Measurements from ENCODE around the gene NOX1.
"Not testable (repeated sequence)": the region's sequence is repeated elsewhere in the genome, so short reads cannot be mapped to it uniquely, and the experiment has no call there.

The NOX1 gene

DNA sequence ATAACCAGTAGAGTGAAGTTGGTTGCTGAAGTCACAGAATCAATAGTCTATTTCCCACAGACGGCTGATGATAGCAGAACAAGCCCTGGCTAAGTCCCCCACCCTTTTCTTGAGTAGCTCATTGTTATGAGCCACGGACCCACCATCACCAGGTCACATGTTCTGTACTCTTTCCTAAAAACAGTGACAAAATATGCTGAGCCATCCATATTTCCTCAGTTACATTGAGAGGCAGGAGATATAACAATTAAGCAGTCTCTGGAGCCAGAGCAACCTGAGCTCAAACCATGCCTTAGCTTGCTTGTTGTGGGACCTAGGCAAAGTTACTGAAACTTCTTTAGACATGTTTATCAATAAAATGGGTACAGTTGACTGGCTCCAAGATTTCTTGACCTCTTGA is 56.8 kb downstream of the NOX1 start:
- no peak for DNase-seq

DNA sequence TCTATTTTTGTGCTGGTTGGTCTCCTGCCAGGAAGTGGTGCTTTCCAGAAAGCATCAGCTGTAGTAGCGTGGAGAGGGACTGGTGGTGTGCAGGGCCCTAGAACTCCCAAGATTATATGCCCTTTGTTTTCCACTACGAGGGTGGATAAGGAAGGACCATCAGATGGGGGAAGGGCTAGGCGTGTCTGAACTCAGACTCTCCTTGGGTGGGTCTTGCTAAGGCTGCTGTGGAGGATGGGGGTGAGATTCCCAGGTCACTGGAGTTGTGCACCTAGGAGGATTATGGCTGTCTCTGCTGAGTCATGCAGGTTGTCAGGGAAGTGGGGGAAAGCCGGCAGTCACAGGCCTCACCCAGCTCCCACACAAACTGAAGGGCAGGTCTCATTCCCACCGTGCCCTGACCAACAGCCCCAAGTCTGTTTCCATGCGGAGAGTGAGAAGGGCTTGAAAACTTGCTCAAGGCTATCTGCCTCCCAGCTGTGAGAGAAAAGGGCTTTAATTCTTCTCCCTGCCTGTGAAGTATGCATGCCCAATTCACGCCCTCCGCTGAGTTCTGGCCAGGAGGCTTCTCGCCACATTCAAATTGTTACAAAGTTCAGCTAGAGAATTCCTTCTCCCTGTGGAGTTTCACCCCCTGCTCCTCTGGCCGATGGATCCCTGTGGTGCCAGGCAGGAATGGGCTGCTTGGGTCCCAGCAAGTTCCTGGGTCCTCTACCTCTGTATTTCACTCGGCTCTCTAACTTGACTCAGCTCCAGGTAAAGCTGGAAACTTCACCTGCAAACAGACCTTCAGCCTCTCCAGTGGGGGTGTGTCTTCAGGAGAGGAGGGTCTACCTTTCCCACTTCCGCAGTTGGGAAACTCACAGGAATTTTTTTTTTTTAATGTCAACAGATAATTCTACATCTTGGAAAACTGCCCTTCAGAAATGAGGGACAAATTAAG is 61.7 kb downstream of the NOX1 start:
- no peak for DNase-seq

DNA sequence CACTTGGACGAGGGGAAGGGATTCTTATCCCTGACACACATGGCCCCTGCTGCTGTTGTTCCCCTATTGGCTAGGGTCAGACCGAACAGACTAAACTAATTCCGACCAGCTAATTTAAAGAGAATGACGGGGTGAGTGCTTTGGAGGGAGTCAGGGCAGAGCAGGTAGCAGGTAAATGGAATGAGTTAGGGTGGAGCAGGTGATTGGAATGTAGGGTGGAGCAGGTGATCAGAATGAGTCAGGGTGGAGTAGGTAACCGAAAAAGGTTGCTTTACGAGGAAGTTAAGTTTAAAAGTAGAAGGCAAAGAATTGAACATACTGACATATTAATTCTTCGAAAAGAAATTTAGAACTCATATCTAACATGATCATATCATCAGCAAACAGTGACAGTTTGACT is 65.9 kb downstream of the NOX1 start:
- not testable (repeated sequence) for DNase-seq

DNA sequence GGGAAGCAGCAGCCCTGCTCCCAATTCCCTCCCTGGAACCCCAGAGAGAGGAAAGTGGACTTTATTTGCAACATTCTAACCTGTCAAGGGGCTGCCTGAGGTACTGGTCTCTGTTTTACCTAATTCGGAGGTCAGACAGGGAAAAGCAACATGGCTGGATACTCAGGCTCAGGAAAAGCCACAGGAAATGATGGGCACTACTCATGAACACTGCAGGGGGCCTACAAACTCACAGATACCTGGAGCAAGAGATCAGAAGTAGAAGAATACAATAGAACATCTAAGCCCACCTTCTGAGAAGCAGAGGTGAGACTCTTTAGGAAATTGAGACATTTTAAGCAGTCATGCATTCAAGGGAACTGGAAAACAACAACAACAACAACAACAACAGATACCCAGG is 69.4 kb downstream of the NOX1 start:
- DNase-seq = no peak

DNA sequence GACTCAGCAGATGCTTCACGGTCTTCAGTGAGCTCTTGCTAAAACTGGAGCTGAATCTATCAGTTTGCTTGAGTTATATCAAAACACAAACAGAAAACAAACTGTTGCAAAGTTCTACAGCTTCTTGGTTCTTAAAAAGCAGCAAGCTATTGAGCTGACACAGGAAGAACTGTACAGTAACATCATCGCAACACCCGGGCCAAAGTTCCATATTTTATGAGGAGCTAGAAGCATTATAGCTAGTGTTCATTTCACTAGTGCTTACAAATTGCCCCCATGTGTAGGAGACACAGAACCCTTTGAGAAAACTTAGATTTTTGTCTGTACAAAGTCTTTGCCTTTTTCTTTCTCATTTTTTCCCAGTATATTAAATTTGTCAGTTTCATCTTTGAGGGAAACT is 71.3 kb downstream of the NOX1 start:
- DNase-seq = no peak

DNA sequence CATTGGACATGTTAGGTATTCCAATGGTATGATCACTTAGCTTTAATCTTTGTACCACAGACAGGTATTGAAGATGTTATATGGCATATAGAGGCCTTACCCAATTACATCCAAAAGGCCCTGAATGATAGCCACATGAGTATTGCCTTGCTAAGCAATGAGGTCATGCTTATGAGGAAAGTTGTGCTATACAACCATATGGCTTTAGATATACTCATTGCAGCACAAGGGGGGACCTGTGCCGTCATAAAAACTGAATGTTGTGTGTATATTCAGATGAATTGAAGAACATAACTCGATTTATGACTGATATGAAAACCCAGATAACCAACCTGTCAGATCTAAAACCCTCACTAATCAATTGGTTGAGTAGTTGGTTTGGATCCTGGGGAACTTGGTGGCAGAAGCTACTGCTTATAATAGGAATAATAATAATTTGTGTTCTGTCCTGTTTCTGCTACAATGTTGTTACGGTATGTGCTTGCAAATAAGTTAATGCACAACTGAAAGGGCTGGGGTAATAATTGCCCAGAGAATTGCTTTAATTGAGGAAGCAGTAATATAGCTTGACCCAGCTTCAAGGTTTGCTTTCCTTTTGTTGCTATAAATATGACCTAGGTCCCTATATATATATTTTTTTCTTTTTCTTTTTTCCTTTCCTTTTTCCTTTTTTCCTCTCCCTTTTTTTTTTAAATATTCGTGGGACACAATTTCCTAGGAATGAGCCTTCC is 75.5 kb downstream of the NOX1 start:
- DNase-seq = no peak

DNA sequence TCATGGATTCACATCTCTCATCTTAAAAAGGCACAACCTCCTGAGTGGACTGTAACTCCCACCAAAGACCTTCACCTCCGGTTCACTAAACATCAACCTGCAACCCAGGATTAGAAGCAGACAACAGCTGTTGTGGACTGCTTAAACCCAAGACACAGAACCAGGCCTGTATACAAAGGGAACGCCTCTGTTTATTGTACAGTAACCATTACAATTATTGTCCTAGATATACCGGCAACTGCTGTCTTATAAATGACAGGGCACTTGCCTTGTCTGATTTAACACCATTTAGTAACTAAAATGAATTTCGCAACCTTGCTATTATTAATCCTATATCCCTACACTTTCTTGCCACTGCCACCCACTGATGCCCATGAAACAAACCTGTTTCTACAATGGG is 76.8 kb downstream of the NOX1 start:
- no peak for DNase-seq

DNA sequence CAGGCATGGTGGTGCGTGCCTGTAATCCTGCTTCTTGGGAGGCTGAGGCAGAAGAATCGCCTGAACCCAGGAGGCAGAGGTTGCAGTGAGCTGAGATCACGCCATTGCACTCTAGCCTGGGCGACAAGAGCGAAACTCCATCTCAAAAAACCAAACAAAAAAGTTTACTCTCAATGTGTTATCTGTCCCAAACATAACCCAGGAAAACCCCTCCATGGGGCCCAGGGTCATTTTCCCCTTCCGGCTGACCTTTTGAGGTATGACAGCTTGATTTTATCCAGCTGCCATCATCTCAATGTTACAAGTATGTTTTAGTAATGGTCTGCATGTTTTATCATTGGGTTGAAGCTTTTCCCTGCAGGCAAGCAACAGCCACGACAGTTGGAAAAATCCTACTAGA is 77.8 kb downstream of the NOX1 start:
- DNase-seq = not testable (repeated sequence)
